ENCODE results near the gene TLE1.

- no peak for TF ChIP-seq PCBP2 (IDR thresholded peaks at IDR 0.05; ENCODE audit: low read depth, low read length, poor library complexity, severe bottlenecking)
- TF ChIP-seq POLR2AphosphoS5 (IDR thresholded peaks at IDR 0.05; ENCODE audit: control insufficient read depth, insufficient read depth, low read depth, low read length) = no peak
- no peak for TF ChIP-seq CTCF (IDR thresholded peaks at IDR 0.05 in 2 of 3, conservative IDR thresholded peaks at IDR 0.05 in 1 of 3; ENCODE audit: insufficient read depth in 2 of 3, low read depth in 1 of 3, low read length in 3 of 3)
- no peak for TF ChIP-seq LCOR (CRISPR knock-in tag; IDR thresholded peaks at IDR 0.05)
- TF ChIP-seq HIVEP1 (CRISPR knock-in tag; IDR thresholded peaks at IDR 0.05) = no peak
- TF ChIP-seq TCF7L2 (IDR thresholded peaks at IDR 0.05; ENCODE audit: low read depth, low read length) = no peak
- no peak for TF ChIP-seq NCOA1 (IDR thresholded peaks at IDR 0.05; ENCODE audit: low read depth)
- TF ChIP-seq, protein P1, sequence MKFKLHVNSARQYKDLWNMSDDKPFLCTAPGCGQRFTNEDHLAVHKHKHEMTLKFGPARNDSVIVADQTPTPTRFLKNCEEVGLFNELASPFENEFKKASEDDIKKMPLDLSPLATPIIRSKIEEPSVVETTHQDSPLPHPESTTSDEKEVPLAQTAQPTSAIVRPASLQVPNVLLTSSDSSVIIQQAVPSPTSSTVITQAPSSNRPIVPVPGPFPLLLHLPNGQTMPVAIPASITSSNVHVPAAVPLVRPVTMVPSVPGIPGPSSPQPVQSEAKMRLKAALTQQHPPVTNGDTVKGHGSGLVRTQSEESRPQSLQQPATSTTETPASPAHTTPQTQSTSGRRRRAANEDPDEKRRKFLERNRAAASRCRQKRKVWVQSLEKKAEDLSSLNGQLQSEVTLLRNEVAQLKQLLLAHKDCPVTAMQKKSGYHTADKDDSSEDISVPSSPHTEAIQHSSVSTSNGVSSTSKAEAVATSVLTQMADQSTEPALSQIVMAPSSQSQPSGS (CRISPR knock-in tag; IDR thresholded peaks at IDR 0.05) = no peak
- no peak for TF ChIP-seq POLR2A (conservative IDR thresholded peaks at IDR 0.05)
Observed at GRCh38 chr9:81600631-81601030, 88.7 kb downstream of the TLE1 start.
